Cardiac fibroblast (primary cell): ENCODE data around the gene CABCOCO1.
A peak's percentile ranks its signal among the peaks of the same experiment; 100 is the strongest.

Experiments used
- DNase-seq, 2 donors: peaks; one replicate each; pipeline versions ENCODE4 v3.0.0 to v3.0.0-alpha.2; 2010; ENCODE audit warnings: low read depth in 2 of 2
- H3K4me3 ChIP-seq, 2 donors: replicated peaks in 1 of 2; 1 replicate in 1 of 2; 2 replicates in 1 of 2; pipeline ENCODE4 v1.5.1; 2011; ENCODE audit warnings: low read depth in 2 of 2, low read length in 2 of 2, mild to moderate bottlenecking in 2 of 2, moderate library complexity in 1 of 2
- TF ChIP-seq, protein P1 (sequence below): IDR thresholded peaks from one replicate; pipeline ENCODE4 v1.5.1; 2011; ENCODE audit warnings: low read depth, mild to moderate bottlenecking, low read length, inconsistent platforms

CABCOCO1 gene

DNA sequence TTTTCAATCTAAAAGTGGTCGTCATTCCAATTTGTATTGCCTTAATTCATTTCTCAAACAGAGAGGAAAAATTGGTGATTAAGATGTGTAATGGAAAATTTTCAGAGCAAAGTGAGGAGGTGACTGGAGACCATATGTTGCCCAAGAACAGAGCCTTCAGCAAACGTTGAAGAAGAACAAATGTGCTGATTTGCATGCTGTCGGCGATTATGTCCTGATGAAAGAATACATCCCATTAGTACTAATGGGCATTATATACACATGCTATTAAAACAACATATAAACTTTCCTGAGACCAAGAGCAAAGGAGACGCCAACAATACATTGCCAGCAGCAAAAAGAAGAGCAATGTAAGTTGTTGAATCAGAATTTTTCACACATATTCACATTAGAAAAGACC, 138.8 kb downstream of the CABCOCO1 start:
- no peak overlapping the region for H3K4me3 ChIP-seq
- TF ChIP-seq, protein P1, sequence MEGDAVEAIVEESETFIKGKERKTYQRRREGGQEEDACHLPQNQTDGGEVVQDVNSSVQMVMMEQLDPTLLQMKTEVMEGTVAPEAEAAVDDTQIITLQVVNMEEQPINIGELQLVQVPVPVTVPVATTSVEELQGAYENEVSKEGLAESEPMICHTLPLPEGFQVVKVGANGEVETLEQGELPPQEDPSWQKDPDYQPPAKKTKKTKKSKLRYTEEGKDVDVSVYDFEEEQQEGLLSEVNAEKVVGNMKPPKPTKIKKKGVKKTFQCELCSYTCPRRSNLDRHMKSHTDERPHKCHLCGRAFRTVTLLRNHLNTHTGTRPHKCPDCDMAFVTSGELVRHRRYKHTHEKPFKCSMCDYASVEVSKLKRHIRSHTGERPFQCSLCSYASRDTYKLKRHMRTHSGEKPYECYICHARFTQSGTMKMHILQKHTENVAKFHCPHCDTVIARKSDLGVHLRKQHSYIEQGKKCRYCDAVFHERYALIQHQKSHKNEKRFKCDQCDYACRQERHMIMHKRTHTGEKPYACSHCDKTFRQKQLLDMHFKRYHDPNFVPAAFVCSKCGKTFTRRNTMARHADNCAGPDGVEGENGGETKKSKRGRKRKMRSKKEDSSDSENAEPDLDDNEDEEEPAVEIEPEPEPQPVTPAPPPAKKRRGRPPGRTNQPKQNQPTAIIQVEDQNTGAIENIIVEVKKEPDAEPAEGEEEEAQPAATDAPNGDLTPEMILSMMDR = no peak
- no peak for DNase-seq

DNA sequence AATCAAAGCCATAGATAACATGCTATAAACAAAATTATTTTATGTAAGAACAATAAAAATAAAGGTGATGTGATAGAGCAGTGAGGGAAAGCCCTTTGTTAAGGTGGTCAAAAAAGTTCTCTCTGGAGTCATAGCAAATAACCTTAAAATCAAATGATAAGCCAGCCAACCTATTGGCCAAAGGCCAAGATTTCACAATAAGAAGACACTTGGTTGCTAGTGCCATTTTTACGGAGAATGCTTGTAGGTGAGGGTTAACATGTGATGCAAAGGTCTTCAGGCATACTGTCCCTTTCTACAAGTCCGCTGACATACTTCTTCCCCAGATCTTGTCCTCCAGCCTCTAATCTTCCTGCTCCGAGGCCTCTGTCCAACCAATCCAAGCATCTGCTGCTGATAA, 140.5 kb downstream of the CABCOCO1 start:
- DNase-seq = no peak
- no peak overlapping the region for H3K4me3 ChIP-seq
- TF ChIP-seq, protein P1 = no peak

DNA sequence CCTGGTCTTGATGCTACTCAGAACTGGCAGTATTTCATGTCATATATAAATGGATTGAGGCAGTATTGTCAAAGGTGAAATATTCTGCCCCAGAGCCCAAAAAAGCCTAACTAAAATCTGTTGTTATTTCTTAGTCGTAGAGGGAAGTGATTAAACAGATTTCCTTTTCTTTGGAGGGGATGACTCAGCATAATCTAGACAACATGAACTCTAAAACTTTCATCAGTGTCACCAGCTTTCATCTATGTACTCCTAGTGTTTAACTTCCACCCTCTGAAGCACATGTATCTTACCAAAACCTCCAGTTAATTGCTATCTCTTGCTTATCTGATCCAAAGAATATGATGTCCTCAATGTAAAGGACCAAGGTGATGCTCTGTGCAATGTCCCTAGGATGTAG, 141.7 kb downstream of the CABCOCO1 start:
- DNase-seq = peak; percentile 44 to 60
- TF ChIP-seq, protein P1 = no peak
- H3K4me3 ChIP-seq = no peak overlapping the region

DNA sequence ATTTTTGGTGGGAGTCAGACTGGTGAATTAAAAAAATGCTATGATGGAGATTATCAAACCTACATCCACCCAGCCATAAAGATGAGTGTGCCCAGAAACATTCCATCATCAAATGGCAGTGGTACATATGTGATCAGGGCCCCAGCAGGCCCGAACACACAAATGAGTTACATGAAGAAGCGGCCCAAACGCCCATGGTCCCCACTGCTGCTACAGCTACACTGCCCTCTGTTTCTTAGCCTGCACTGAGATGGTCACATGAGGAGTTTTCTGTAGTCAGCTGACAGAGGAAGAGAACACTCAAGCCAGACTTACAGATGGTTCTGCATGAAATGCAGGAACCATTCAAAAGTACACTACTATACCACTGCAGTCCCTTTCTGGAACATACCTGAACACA, 142.4 kb downstream of the CABCOCO1 start:
- DNase-seq = no peak

DNA sequence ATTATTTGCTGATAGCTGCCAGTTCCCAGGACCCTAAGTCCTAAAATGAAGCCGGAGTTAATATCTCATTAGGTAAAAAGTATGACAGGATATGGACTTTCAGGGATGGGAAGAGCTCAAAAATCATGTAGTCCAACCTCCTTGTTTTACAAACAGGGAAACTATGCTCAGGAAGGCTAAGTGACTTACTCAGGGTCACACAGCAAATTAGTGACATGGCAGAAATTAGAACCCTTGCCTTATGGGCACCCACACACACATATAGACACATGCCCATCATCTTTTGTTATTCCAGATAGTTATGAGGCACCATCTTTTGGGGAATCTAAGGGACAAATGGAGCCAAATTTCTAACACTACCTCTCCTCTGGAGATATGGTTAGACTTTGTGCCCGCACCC, 147.5 kb downstream of the CABCOCO1 start:
- H3K4me3 ChIP-seq = no peak overlapping the region
- TF ChIP-seq, protein P1 = no peak
- DNase-seq = no peak

More for the DNA sequence above, 142.4 kb downstream of the CABCOCO1 start:
- H3K4me3 ChIP-seq = no peak overlapping the region
- TF ChIP-seq, protein P1 = no peak

DNA sequence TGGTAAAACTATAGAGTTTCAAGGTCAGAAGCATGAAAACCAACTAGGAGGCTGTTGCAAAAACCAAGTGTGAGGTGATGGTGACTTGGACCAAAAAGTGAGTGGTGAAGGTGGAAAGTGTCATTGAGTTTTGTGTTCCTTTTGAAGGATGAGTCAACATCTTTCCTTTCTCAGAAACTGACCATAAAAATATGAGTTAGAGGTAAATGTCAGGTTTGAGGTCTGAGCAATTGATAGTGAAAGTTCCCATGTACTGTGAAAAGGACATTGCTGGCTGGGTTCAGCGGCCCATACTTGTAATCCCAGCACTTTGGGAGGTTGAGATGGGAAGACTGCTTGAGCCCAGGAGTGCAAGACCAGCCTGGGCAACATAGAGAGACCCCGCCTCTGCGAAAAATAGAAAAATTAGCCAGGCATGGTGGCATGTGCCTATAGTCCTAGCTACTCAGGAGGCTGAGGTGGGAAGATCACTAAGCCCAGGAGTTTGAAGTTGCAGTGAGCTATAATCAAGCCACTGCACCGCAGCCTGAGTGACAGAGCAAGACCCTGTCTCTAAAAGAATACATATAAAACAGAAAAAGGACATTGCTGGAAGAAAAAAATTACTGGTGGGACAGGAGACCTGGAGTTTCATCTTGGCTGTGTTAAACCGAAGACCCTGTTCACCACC, 149.5 kb downstream of the CABCOCO1 start:
- H3K4me3 ChIP-seq = no peak overlapping the region
- TF ChIP-seq, protein P1 = no peak
- no peak for DNase-seq

DNA sequence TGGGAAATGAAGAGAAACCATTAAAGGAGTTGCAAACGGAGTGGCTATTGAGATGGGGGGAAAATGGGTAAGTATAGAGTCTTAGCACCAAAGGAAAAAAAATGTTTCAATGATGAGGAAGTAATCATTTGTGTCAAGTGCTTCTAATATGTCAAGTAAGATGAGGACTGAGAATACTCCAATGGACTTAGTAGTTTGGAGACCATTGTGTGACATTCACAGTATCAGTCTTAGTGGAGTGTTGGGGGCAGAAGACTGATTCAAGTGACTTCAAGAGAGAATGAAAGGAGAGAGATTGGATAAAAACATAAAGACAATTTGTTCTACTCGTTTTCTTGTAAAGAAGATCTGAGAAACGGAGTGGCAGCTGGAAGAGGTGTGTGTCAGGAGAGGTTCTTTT, 150.2 kb downstream of the CABCOCO1 start:
- TF ChIP-seq, protein P1 = no peak
- no peak for DNase-seq
- no peak overlapping the region for H3K4me3 ChIP-seq
